GM12801 (cell line): ENCODE data around the gene SERPINA1.

ENCODE experiments used
- CTCF ChIP-seq: IDR thresholded peaks from one replicate; pipeline ENCODE4 v1.5.1; 2011; ENCODE audit warnings: control low read depth; ENCODE audit not compliant: insufficient read length; ENCODE audit errors: extremely low read depth

SERPINA1 gene

DNA sequence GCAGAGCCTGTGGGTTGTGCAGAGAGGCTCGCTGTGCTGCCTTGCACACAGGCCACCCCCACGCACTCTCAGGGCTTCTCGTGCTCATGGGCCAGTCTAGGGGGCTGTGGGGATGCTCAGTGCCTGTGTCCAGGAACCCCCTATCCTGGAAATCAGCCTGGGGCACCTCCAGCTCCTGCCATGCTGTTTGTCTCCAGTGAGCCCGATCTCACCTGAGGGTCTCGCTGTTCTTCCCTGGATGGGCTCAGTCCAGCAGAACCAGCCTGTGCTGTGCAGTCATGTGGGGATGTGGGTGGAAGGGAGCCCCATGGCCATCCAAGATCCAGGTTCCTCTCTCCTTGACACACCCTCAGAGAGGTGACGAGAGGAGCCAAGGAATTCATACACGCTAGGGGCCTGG is 26.7 kb downstream of the SERPINA1 start:
- TF ChIP-seq CTCF, result no peak

GRCh38 chr14:94360945-94361565 is 27.3 kb downstream of the SERPINA1 start:
- TF ChIP-seq CTCF, result no peak

GRCh38 chr14:94357166-94357565 is 31.2 kb downstream of the SERPINA1 start:
- TF ChIP-seq CTCF, result no peak

- TF ChIP-seq CTCF, result no peak
These were observed 31.9 kb downstream of the SERPINA1 start for GRCh38 chr14:94356379-94357056.

- no peak for TF ChIP-seq CTCF
These were observed 33.1 kb downstream of the SERPINA1 start for GRCh38 chr14:94355191-94355794.

DNA sequence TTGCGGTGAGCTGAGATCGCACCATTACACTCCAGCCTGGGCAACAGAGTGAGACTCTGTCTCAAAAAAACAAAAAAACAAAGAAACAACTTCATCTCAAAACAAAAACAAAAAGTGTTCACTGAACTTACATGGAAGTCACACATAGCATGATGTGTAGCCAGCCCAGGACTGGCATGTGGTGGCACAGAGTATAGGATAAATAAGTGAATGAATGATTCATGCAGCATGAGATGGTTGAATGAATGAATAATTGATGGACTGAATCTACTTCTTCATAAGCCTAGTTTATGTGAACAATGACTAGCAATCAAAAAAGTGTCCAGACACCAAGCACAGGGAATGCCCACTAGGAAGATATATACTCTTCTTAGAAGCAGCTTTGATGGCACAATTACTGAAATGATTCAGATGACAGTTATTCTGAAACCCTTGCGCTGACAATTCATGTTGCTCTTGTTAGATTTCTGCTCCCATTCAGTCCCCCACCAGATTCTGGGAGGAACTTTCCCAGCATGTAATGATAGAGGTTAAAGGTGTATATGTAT is 33.7 kb downstream of the SERPINA1 start:
- no peak for TF ChIP-seq CTCF

DNA sequence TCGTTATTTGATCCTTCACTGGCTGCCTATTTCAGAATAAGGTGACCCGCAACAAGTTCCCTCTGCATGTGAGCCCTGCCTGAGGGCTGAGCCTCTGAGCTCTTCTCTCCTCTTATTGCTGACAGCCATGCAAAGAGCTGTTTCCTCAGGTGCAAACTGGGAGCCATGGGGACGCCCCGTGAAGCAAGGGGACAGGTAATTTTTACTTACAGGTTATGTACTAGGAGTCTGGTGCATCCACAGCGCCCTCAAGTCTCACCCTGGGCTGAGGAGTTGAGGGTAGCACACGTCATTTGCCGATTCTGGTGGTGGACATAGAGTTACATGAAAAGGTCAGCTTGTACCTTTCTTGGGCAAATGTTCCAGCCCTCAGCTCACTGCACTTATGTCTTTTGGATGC is 39.1 kb downstream of the SERPINA1 start:
- no peak for TF ChIP-seq CTCF
